ENCODE data around the gene SUPT6H.

SUPT6H gene

DNA sequence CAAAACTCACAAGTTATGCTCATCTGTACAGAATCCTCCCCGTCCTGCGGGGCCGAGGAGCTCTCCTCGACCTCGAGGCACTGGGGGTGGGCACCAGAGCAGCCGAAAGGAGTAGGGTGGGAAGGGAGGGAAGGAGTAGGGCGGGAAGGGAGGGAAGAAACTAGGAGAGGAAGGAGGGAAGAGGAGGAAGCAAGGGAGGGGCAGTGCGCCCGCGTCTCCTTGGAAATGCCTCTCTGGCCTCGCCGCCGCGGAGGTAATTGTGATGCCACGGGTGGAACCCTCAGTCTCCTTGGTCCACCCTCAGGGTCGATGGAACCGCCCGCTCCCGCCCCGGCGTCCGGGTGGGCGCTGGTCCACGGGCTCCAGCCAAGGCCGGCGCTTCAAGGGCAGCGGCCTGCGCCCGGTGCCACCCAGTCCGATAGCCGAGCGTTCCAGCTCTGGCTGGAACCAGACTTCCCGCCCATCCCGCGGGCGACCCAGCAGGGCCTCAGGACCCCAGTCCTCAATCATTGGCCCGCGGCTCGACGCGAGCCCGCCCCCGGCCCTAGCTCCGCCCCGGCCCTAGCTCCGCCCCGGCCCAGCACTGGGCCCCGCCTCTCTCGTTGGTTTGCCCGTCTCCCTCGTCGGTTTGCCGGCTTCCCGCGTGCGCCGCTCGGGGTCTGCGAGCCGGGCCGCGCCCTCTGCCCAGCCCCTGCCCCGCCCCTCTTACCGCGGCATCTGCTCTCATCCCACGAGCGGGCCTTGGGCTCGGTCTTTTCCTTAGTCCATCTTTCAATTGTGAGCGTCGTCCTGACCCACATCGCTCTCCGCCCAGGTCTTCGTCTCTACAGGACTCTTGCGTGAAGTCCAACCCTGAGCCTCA, 49.1 kb downstream of the SUPT6H start:
- no peaks in the 10 kb centered on the region for H3K9me3 ChIP-seq (ENCODE audit: low read length)
- H3K4me3 ChIP-seq (ENCODE audit: low read depth, low read length, poor library complexity, severe bottlenecking) = peak overlapping the region; percentile 66
- H4K20me1 ChIP-seq (ENCODE audit: insufficient read depth, low read length) = no peaks in the 10 kb centered on the region
- H3K4me2 ChIP-seq (ENCODE audit: low read length) = peak overlapping the region; percentile 81
- no peaks in the 10 kb centered on the region for H3K36me3 ChIP-seq (ENCODE audit: insufficient read depth, low read length)
- no peak overlapping the region for H2AFZ ChIP-seq (ENCODE audit: low read length)
- H3K27me3 ChIP-seq (ENCODE audit: insufficient read depth, low read length) = no peaks in the 10 kb centered on the region
- H3F3A ChIP-seq (ENCODE audit: insufficient read depth, low read length) = no peaks in the 10 kb centered on the region
- H3K79me2 ChIP-seq (ENCODE audit: insufficient read depth, low read length) = no peaks in the 10 kb centered on the region
- no peaks in the 10 kb centered on the region for H3K9me2 ChIP-seq (ENCODE audit: low read depth, low read length)
- TF ChIP-seq, protein P1, sequence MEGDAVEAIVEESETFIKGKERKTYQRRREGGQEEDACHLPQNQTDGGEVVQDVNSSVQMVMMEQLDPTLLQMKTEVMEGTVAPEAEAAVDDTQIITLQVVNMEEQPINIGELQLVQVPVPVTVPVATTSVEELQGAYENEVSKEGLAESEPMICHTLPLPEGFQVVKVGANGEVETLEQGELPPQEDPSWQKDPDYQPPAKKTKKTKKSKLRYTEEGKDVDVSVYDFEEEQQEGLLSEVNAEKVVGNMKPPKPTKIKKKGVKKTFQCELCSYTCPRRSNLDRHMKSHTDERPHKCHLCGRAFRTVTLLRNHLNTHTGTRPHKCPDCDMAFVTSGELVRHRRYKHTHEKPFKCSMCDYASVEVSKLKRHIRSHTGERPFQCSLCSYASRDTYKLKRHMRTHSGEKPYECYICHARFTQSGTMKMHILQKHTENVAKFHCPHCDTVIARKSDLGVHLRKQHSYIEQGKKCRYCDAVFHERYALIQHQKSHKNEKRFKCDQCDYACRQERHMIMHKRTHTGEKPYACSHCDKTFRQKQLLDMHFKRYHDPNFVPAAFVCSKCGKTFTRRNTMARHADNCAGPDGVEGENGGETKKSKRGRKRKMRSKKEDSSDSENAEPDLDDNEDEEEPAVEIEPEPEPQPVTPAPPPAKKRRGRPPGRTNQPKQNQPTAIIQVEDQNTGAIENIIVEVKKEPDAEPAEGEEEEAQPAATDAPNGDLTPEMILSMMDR (IDR thresholded peaks at IDR 0.05; ENCODE audit: low read length) = no peak
- H3K27ac ChIP-seq (ENCODE audit: low read depth, low read length, poor library complexity, severe bottlenecking) = peak overlapping the region; percentile 64
- peak overlapping the region; percentile 65 for H3K9ac ChIP-seq (ENCODE audit: low read length)
- H3K4me1 ChIP-seq (ENCODE audit: insufficient read depth, low read length, severe bottlenecking) = peaks cover 27% of the 10 kb centered on the region

DNA sequence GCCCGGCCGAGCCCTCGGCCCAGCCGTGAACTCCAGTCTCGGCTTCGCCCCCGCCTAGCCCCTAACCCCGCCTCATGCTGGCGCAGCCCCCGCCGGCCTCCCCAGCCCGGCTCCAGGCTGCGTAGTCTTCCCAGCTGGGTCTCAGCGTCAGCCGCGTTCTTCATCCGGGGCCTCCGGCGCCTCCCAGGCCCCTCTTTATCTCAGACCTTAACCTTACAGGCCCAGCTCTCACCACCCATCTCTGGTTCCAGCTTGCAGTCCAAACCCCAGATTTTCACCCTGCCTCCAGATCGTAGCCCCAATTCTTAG, 49.7 kb downstream of the SUPT6H start, which contains the start of gene PROCA1:
TSS of gene PROCA1 (minus strand) at position 166 of the 309 bp plus-strand sequence. CDS start 228 bp downstream, outside the sequence.
- no peaks in the 10 kb centered on the region for H3K9me3 ChIP-seq (ENCODE audit: low read length)
- no peaks in the 10 kb centered on the region for H3F3A ChIP-seq (ENCODE audit: insufficient read depth, low read length)
- peaks cover 27% of the 10 kb centered on the region for H3K4me1 ChIP-seq (ENCODE audit: insufficient read depth, low read length, severe bottlenecking)
- H3K4me2 ChIP-seq (ENCODE audit: low read length) = peak within 1 kb of the TSS; percentile 81
- TF ChIP-seq, protein P1 (IDR thresholded peaks at IDR 0.05; ENCODE audit: low read length) = no peak
- TF ChIP-seq EZH2 (IDR thresholded peaks at IDR 0.05; ENCODE audit: borderline replicate concordance, low read length) = no peak
- peak within 1 kb of the TSS; percentile 65 for H3K9ac ChIP-seq (ENCODE audit: low read length)
- 0 out of 2 replicates have a peak within 1 kb of the TSS, but pooled peaks have one; percentile 9 for H2AFZ ChIP-seq (ENCODE audit: low read length)
- no peaks in the 10 kb centered on the region for H4K20me1 ChIP-seq (ENCODE audit: insufficient read depth, low read length)
- H3K27ac ChIP-seq (ENCODE audit: low read depth, low read length, poor library complexity, severe bottlenecking) = peak within 1 kb of the TSS; percentile 64
- H3K27me3 ChIP-seq (ENCODE audit: insufficient read depth, low read length) = no peaks in the 10 kb centered on the region
- no peaks in the 10 kb centered on the region for H3K79me2 ChIP-seq (ENCODE audit: insufficient read depth, low read length)
- peak within 1 kb of the TSS; percentile 66 for H3K4me3 ChIP-seq (ENCODE audit: low read depth, low read length, poor library complexity, severe bottlenecking)
- no peaks in the 10 kb centered on the region for H3K36me3 ChIP-seq (ENCODE audit: insufficient read depth, low read length)
- no peaks in the 10 kb centered on the region for H3K9me2 ChIP-seq (ENCODE audit: low read depth, low read length)

DNA sequence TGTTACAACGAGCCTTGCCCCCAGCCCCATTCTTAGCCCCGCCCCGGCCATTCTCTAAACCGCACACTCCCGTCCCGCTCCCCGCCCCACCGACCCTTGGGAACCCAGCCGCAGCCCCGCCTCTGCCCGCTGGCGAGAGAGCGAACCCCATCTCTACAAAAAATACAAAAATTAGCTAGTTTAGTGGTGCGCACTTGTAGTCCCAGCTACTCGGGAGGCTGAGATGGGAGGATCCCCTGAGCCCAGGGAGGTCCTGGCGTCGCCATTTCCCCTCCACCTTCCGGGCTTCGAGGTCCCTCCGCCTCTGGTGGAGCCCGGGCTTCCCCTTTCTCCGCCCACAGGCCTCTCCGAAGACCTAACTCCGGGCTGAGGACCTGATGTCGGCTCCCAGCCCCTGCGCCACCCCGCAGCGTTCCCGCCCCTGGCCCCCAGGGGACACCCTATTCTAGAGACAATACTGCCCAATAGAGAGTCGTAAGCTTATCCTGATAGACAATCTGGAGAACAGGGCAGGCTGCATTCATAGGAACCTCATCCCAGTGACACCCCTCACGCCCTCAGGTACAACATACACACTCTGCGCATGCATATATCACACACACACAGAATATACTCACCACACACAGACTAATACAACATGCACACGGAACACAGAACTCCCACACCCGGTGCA, 50.2 kb downstream of the SUPT6H start:
- peak overlapping the region; percentile 66 for H3K4me3 ChIP-seq (ENCODE audit: low read depth, low read length, poor library complexity, severe bottlenecking)
- no peaks in the 10 kb centered on the region for H3K27me3 ChIP-seq (ENCODE audit: insufficient read depth, low read length)
- H3K79me2 ChIP-seq (ENCODE audit: insufficient read depth, low read length) = no peaks in the 10 kb centered on the region
- peak overlapping the region; percentile 65 for H3K9ac ChIP-seq (ENCODE audit: low read length)
- no peaks in the 10 kb centered on the region for H3K36me3 ChIP-seq (ENCODE audit: insufficient read depth, low read length)
- no peaks in the 10 kb centered on the region for H3K9me2 ChIP-seq (ENCODE audit: low read depth, low read length)
- no peak overlapping the region for H3K27ac ChIP-seq (ENCODE audit: low read depth, low read length, poor library complexity, severe bottlenecking)
- peak overlapping the region; percentile 81 for H3K4me2 ChIP-seq (ENCODE audit: low read length)
- H3K9me3 ChIP-seq (ENCODE audit: low read length) = no peaks in the 10 kb centered on the region
- H3K4me1 ChIP-seq (ENCODE audit: insufficient read depth, low read length, severe bottlenecking) = peaks cover 29% of the 10 kb centered on the region
- 0 out of 2 replicates have a peak overlapping the region, but pooled peaks have one; percentile 9 for H2AFZ ChIP-seq (ENCODE audit: low read length)
- TF ChIP-seq, protein P1 (IDR thresholded peaks at IDR 0.05; ENCODE audit: low read length) = peak; percentile 34; the same call in 1 of the 2 replicates
- no peak for TF ChIP-seq EZH2 (IDR thresholded peaks at IDR 0.05; ENCODE audit: borderline replicate concordance, low read length)
- H4K20me1 ChIP-seq (ENCODE audit: insufficient read depth, low read length) = no peaks in the 10 kb centered on the region
- no peaks in the 10 kb centered on the region for H3F3A ChIP-seq (ENCODE audit: insufficient read depth, low read length)

All from OCI-LY1 (cell line).